ENCODE measurements around the gene CAMKK2. TPM values are rescaled to one million over a fixed set of nuclear protein-coding genes. Genes with fewer than 3 reads are reported as not detected.

Gene CAMKK2
- total and polyA plus RNA-seq, 2 of the 13 experiments (the other 11 are each of a cell fraction or from before 2014, with no cell fraction given), result 18.8 to 20.0 TPM

GRCh38 chr12:121209624-121210572 lies 86.6 kb downstream of the CAMKK2 start, which contains the start of gene P2RX4 (continued):
- TF ChIP-seq, protein P1, sequence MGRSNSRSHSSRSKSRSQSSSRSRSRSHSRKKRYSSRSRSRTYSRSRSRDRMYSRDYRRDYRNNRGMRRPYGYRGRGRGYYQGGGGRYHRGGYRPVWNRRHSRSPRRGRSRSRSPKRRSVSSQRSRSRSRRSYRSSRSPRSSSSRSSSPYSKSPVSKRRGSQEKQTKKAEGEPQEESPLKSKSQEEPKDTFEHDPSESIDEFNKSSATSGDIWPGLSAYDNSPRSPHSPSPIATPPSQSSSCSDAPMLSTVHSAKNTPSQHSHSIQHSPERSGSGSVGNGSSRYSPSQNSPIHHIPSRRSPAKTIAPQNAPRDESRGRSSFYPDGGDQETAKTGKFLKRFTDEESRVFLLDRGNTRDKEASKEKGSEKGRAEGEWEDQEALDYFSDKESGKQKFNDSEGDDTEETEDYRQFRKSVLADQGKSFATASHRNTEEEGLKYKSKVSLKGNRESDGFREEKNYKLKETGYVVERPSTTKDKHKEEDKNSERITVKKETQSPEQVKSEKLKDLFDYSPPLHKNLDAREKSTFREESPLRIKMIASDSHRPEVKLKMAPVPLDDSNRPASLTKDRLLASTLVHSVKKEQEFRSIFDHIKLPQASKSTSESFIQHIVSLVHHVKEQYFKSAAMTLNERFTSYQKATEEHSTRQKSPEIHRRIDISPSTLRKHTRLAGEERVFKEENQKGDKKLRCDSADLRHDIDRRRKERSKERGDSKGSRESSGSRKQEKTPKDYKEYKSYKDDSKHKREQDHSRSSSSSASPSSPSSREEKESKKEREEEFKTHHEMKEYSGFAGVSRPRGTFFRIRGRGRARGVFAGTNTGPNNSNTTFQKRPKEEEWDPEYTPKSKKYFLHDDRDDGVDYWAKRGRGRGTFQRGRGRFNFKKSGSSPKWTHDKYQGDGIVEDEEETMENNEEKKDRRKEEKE (IDR thresholded peaks at IDR 0.05), result no peak
- peak; percentile 81 for TF ChIP-seq POLR2AphosphoS5 (IDR thresholded peaks at IDR 0.05; ENCODE audit: low read depth, low read length)
- TF ChIP-seq, protein P2, sequence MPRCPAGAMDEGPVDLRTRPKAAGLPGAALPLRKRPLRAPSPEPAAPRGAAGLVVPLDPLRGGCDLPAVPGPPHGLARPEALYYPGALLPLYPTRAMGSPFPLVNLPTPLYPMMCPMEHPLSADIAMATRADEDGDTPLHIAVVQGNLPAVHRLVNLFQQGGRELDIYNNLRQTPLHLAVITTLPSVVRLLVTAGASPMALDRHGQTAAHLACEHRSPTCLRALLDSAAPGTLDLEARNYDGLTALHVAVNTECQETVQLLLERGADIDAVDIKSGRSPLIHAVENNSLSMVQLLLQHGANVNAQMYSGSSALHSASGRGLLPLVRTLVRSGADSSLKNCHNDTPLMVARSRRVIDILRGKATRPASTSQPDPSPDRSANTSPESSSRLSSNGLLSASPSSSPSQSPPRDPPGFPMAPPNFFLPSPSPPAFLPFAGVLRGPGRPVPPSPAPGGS (CRISPR knock-in tag; IDR thresholded peaks at IDR 0.05), result peak; percentile 95
- 0 out of 2 replicates have a peak, but pooled peaks have one; percentile 43 for TF ChIP-seq RXRB (CRISPR knock-in tag; IDR thresholded peaks at IDR 0.05; ENCODE audit: borderline replicate concordance)
- TF ChIP-seq ZBTB38 (CRISPR knock-in tag; IDR thresholded peaks at IDR 0.05), result peak; percentile 84
- no peak for TF ChIP-seq ARID5B (CRISPR knock-in tag; IDR thresholded peaks at IDR 0.05)
- no peak for TF ChIP-seq REXO4 (CRISPR knock-in tag; IDR thresholded peaks at IDR 0.05; ENCODE audit: borderline replicate concordance)
- TF ChIP-seq, protein P3, sequence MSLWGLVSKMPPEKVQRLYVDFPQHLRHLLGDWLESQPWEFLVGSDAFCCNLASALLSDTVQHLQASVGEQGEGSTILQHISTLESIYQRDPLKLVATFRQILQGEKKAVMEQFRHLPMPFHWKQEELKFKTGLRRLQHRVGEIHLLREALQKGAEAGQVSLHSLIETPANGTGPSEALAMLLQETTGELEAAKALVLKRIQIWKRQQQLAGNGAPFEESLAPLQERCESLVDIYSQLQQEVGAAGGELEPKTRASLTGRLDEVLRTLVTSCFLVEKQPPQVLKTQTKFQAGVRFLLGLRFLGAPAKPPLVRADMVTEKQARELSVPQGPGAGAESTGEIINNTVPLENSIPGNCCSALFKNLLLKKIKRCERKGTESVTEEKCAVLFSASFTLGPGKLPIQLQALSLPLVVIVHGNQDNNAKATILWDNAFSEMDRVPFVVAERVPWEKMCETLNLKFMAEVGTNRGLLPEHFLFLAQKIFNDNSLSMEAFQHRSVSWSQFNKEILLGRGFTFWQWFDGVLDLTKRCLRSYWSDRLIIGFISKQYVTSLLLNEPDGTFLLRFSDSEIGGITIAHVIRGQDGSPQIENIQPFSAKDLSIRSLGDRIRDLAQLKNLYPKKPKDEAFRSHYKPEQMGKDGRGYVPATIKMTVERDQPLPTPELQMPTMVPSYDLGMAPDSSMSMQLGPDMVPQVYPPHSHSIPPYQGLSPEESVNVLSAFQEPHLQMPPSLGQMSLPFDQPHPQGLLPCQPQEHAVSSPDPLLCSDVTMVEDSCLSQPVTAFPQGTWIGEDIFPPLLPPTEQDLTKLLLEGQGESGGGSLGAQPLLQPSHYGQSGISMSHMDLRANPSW (CRISPR knock-in tag; IDR thresholded peaks at IDR 0.05; ENCODE audit: borderline replicate concordance), result no peak
- no peak for TF ChIP-seq ZNF33A (CRISPR knock-in tag; IDR thresholded peaks at IDR 0.05; ENCODE audit: borderline replicate concordance)
- TF ChIP-seq POGK (CRISPR knock-in tag; conservative IDR thresholded peaks at IDR 0.05), result peak; percentile 87
- no peak for TF ChIP-seq TBP (CRISPR knock-in tag; IDR thresholded peaks at IDR 0.05)
- peak; percentile 48; the same call in 1 of the 2 replicates for TF ChIP-seq GLI4 (CRISPR knock-in tag; IDR thresholded peaks at IDR 0.05; ENCODE audit: borderline replicate concordance)
- TF ChIP-seq, protein P4, sequence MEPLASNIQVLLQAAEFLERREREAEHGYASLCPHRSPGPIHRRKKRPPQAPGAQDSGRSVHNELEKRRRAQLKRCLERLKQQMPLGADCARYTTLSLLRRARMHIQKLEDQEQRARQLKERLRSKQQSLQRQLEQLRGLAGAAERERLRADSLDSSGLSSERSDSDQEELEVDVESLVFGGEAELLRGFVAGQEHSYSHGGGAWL (CRISPR knock-in tag; IDR thresholded peaks at IDR 0.05), result no peak
- TF ChIP-seq SIX1 (CRISPR knock-in tag; IDR thresholded peaks at IDR 0.05; ENCODE audit: borderline replicate concordance), result no peak
